ENCODE data around the gene HTT. TPM values are rescaled to one million over a fixed set of nuclear protein-coding genes. Genes with fewer than 3 reads are reported as not detected.

The HTT gene
- total RNA-seq, 1 donor from 2014 or later = 49.8 TPM

DNA sequence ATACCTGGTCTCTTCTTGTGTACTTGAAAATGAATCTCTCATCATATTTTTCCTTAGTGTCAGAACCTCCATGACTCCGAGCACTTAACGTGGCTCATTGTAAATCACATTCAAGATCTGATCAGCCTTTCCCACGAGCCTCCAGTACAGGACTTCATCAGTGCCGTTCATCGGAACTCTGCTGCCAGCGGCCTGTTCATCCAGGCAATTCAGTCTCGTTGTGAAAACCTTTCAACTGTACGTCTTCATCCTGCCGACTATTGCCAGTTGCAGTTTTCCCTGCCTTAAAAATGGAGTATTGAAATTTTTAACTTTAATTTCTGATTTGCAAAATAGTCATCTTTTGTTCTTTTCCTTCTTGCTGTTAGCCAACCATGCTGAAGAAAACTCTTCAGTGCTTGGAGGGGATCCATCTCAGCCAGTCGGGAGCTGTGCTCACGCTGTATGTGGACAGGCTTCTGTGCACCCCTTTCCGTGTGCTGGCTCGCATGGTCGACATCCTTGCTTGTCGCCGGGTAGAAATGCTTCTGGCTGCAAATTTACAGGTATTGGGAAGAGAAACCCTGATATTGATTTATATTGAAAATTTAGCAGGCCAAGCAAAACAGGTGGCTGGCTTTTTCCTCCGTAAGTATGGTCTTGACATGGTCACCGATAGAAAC, 132.1 kb downstream of the HTT start:
- intact Hi-C loops (cut with DNase I) = loop anchor here (10.0 kb wide), 1 partner anchor 88 kb away; the partner anchor contains the start of gene RGS12
- no peaks in the 10 kb centered on the region for H3K27me3 ChIP-seq
- peaks cover 0 to 39% of the 10 kb centered on the region in 2 donors for H3K36me3 ChIP-seq
- H3K27ac ChIP-seq = no peak overlapping the region
- H3K4me1 ChIP-seq = peaks cover 35% of the 10 kb centered on the region
- no peak overlapping the region for H3K4me3 ChIP-seq
- H3K9me3 ChIP-seq = no peaks in the 10 kb centered on the region
- DNase-seq (ENCODE audit: extremely low spot score in 2 of 2) = no peak
- TF ChIP-seq, protein P1, sequence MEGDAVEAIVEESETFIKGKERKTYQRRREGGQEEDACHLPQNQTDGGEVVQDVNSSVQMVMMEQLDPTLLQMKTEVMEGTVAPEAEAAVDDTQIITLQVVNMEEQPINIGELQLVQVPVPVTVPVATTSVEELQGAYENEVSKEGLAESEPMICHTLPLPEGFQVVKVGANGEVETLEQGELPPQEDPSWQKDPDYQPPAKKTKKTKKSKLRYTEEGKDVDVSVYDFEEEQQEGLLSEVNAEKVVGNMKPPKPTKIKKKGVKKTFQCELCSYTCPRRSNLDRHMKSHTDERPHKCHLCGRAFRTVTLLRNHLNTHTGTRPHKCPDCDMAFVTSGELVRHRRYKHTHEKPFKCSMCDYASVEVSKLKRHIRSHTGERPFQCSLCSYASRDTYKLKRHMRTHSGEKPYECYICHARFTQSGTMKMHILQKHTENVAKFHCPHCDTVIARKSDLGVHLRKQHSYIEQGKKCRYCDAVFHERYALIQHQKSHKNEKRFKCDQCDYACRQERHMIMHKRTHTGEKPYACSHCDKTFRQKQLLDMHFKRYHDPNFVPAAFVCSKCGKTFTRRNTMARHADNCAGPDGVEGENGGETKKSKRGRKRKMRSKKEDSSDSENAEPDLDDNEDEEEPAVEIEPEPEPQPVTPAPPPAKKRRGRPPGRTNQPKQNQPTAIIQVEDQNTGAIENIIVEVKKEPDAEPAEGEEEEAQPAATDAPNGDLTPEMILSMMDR (IDR thresholded peaks at IDR 0.05) = no peak
- TF ChIP-seq POLR2A (IDR thresholded peaks at IDR 0.05) (no peak), POLR2AphosphoS5 (IDR thresholded peaks at IDR 0.05; ENCODE audit: insufficient read depth in 1 of 2, low read depth in 1 of 2) (no peak)

DNA sequence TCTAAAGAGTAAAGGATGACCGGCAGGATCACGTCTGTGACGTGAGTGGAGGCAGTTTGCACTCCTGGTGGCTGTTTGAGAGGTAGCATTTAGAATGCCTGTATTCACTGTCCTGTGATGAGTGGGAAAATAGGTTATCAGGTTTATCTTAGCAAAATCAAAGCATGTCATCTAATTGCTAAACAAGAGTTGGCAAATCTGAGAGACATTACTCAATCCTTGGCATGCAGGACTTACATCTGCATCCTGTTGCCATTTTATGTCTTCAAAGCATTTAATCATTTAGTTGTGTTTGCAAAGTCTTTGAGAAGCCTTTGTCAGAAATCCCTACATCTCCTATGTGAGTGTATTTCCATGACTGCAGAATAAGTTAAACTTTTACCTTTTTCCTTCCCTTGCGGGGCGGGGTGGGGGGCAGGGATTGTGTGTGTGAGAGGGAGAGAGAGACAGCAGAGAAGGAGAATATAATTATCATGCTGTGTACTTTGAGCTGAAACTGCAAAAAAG, 133.1 kb downstream of the HTT start:
- intact Hi-C loops (cut with DNase I) = loop anchor here (10.0 kb wide), 1 partner anchor 87 kb away; the partner anchor contains the start of gene RGS12
- Histone ChIP-seq H3K9me3 (no peaks in the 10 kb centered on the region), H3K36me3 (peaks cover 0 to 48% of the 10 kb centered on the region in 2 donors)

DNA sequence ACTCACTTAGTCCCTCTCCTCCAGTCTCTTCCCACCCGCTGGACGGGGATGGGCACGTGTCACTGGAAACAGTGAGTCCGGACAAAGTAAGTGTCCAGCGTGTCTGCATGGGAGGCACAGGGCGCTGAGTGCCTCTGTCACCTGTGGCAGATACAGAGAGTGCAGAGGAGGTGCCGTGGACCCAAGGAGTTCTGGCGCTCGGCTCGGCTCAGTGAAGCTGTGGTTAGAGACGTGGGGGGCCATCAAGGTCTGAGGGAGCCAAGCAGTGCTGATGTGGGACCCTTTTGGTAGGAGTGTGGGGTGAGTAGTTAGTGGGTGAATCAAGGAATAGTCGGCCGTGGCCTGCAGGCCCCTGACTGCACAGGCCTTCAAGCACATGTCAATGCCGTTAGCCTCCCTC, 134.3 kb downstream of the HTT start:
- TF ChIP-seq POLR2A (IDR thresholded peaks at IDR 0.05) (no peak), POLR2AphosphoS5 (IDR thresholded peaks at IDR 0.05; ENCODE audit: insufficient read depth in 1 of 2, low read depth in 1 of 2) (no peak)
- TF ChIP-seq, protein P1 (IDR thresholded peaks at IDR 0.05) = no peak
- Histone ChIP-seq H3K4me3 (no peak overlapping the region), H3K4me1 (peaks cover 13% of the 10 kb centered on the region), H3K27ac (no peak overlapping the region), H3K9me3 (no peaks in the 10 kb centered on the region), H3K36me3 (peaks cover 0 to 59% of the 10 kb centered on the region in 2 donors), H3K27me3 (no peaks in the 10 kb centered on the region)
- DNase-seq (ENCODE audit: extremely low spot score in 2 of 2) = no peak
- intact Hi-C loops (cut with DNase I) = loop anchor here (10.0 kb wide), 1 partner anchor 86 kb away; the partner anchor contains the start of gene RGS12

More for the DNA sequence above, 133.1 kb downstream of the HTT start:
- DNase-seq (ENCODE audit: extremely low spot score in 2 of 2) = no peak
- no peak overlapping the region for H3K27ac ChIP-seq
- H3K4me1 ChIP-seq = peaks cover 25% of the 10 kb centered on the region
- TF ChIP-seq POLR2A (IDR thresholded peaks at IDR 0.05) = no peak
- TF ChIP-seq, protein P1 (IDR thresholded peaks at IDR 0.05) = peak in 1 of 3 experiments; percentile 13
- H3K27me3 ChIP-seq = no peaks in the 10 kb centered on the region
- H3K4me3 ChIP-seq = no peak overlapping the region

DNA sequence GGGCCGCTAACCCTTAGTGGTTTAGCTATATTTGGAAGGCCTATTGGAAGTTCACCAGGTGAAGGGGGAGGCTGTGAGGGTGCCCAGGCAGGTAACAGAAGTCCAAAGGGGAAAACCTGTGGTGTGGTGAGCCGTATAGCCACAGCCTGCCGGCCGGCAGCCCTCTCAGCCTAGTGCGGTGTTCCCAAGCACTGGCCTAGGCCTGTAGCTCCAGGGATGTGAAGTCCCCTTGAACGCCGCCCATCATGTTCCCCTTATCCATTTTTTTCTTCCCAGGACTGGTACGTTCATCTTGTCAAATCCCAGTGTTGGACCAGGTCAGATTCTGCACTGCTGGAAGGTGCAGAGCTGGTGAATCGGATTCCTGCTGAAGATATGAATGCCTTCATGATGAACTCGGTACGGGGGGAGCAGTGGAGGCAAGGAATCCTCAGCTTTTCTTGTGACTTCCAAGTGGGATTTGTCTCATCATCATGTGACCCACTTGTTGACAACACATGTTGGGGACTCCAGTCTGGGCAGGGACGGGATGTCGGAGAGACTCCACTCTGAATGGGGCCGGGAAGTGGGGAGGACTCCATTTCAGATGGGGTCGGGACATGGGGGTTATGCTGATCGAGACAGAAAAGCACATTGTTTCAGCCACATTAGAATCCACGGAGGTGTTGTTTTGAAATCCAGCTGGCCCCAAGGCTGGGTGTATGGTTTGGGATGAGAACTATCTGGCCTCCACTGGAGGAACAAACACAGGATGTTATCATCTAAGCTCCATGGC, 135.3 kb downstream of the HTT start:
- Histone ChIP-seq H3K9me3 (no peaks in the 10 kb centered on the region), H3K36me3 (peaks cover 0 to 66% of the 10 kb centered on the region in 2 donors)
- no peak for TF ChIP-seq POLR2A (IDR thresholded peaks at IDR 0.05)
- no peak for TF ChIP-seq POLR2AphosphoS5 (IDR thresholded peaks at IDR 0.05; ENCODE audit: insufficient read depth in 1 of 2, low read depth in 1 of 2)
- TF ChIP-seq, protein P1 (IDR thresholded peaks at IDR 0.05) = no peak

More for the DNA sequence above, 135.3 kb downstream of the HTT start:
- no peak for DNase-seq (ENCODE audit: extremely low spot score in 2 of 2)
- intact Hi-C loops (cut with DNase I) = loop anchor here (10.0 kb wide), 1 partner anchor 85 kb away; the partner anchor contains the start of gene RGS12
- Histone ChIP-seq H3K4me1 (peaks cover 13% of the 10 kb centered on the region), H3K27me3 (no peaks in the 10 kb centered on the region), H3K4me3 (no peak overlapping the region), H3K27ac (no peak overlapping the region)
